ENCODE measurements around the gene SPDEF. TPM values are rescaled to one million over a fixed set of nuclear protein-coding genes. Genes with fewer than 3 reads are reported as not detected.

SPDEF gene
- total RNA-seq, 1 experiment from 2014 or later = not detected

GRCh38 chr6:34600796-34601195, 44.7 kb upstream of the SPDEF start:
- Mint-ChIP-seq H3K4me1 (ENCODE audit: insufficient read depth, unreplicated experiment) (peaks cover 29% of the 10 kb centered on the region), H3K27me3 (ENCODE audit: insufficient read depth, unreplicated experiment) (no peaks in the 10 kb centered on the region), H3K4me3 (ENCODE audit: unreplicated experiment) (no peak overlapping the region), H3K27ac (ENCODE audit: low read depth, unreplicated experiment) (no peak overlapping the region), H3K36me3 (ENCODE audit: insufficient read depth, unreplicated experiment) (peaks cover 16% of the 10 kb centered on the region), H3K9me3 (ENCODE audit: unreplicated experiment) (no peaks in the 10 kb centered on the region)
- POLR2A ChIA-PET = interaction anchor here (1.3 kb wide), 1 partner anchor 175 kb away, joined by 4 read pairs; the partner anchor contains the start of gene RPS10
- intact Hi-C loops (cut with micrococcal nuclease) = no loop called here
- DNase-seq (ENCODE audit: unreplicated experiment) = no peak
- no TSS peak for BruUV-seq (replicated peaks)
- CTCF ChIA-PET = interaction anchor here (0.6 to 4.5 kb wide), 2 partner anchors 8 kb away, joined by 3 to 34 read pairs; no protein-coding TSS in a partner anchor
- TF ChIP-seq CTCF (IDR thresholded peaks at IDR 0.05; ENCODE audit: unreplicated experiment) = no peak

GRCh38 chr6:34600101-34600500, 44.0 kb upstream of the SPDEF start:
- Mint-ChIP-seq H3K36me3 (ENCODE audit: insufficient read depth, unreplicated experiment) (peaks cover 10% of the 10 kb centered on the region), H3K27me3 (ENCODE audit: insufficient read depth, unreplicated experiment) (no peaks in the 10 kb centered on the region), H3K4me3 (ENCODE audit: unreplicated experiment) (no peak overlapping the region), H3K27ac (ENCODE audit: low read depth, unreplicated experiment) (no peak overlapping the region), H3K4me1 (ENCODE audit: insufficient read depth, unreplicated experiment) (peaks cover 29% of the 10 kb centered on the region), H3K9me3 (ENCODE audit: unreplicated experiment) (no peaks in the 10 kb centered on the region)
- no peak for DNase-seq (ENCODE audit: unreplicated experiment)
- ChIA-PET CTCF (interaction anchor here (0.6 to 4.5 kb wide), 2 partner anchors 9 to 189 kb away, joined by 3 to 34 read pairs; no protein-coding TSS in a partner anchor), POLR2A (no interaction called here)
- BruUV-seq (replicated peaks) = no TSS peak
- no peak for TF ChIP-seq CTCF (IDR thresholded peaks at IDR 0.05; ENCODE audit: unreplicated experiment)
- intact Hi-C loops (cut with micrococcal nuclease) = no loop called here

GRCh38 chr6:34598712-34599111, 42.6 kb upstream of the SPDEF start:
- intact Hi-C loops (cut with micrococcal nuclease) = no loop called here
- peaks cover 29% of the 10 kb centered on the region for H3K4me1 Mint-ChIP-seq (ENCODE audit: insufficient read depth, unreplicated experiment)
- H3K4me3 Mint-ChIP-seq (ENCODE audit: unreplicated experiment) = no peak overlapping the region
- TF ChIP-seq CTCF (IDR thresholded peaks at IDR 0.05; ENCODE audit: unreplicated experiment) = no peak
- peaks cover 8% of the 10 kb centered on the region for H3K36me3 Mint-ChIP-seq (ENCODE audit: insufficient read depth, unreplicated experiment)
- ChIA-PET CTCF (interaction anchor here (0.6 to 4.5 kb wide), 3 partner anchors 10 to 189 kb away, joined by 3 to 34 read pairs (median 3); no protein-coding TSS in a partner anchor), POLR2A (interaction anchor here (1.1 to 1.2 kb wide), 2 partner anchors 10 to 20 kb away, joined by 3 to 5 read pairs; no protein-coding TSS in a partner anchor)
- H3K27ac Mint-ChIP-seq (ENCODE audit: low read depth, unreplicated experiment) = no peak overlapping the region
- no peaks in the 10 kb centered on the region for H3K27me3 Mint-ChIP-seq (ENCODE audit: insufficient read depth, unreplicated experiment)
- no peaks in the 10 kb centered on the region for H3K9me3 Mint-ChIP-seq (ENCODE audit: unreplicated experiment)
- DNase-seq (ENCODE audit: unreplicated experiment) = no peak
- BruUV-seq (replicated peaks) = no TSS peak

GRCh38 chr6:34597605-34598353, 41.6 kb upstream of the SPDEF start:
- no peak for TF ChIP-seq CTCF (IDR thresholded peaks at IDR 0.05; ENCODE audit: unreplicated experiment)
- no peak for DNase-seq (ENCODE audit: unreplicated experiment)
- no peak overlapping the region for H3K4me3 Mint-ChIP-seq (ENCODE audit: unreplicated experiment)
- H3K27ac Mint-ChIP-seq (ENCODE audit: low read depth, unreplicated experiment) = peak overlapping the region; percentile 3
- ChIA-PET POLR2A (interaction anchor here (0.8 to 1.4 kb wide), 5 partner anchors 11 to 21 kb away, joined by 3 to 5 read pairs (median 3); no protein-coding TSS in a partner anchor), CTCF (interaction anchor here (0.6 to 4.5 kb wide), 3 partner anchors 11 to 188 kb away, joined by 3 to 34 read pairs (median 3); no protein-coding TSS in a partner anchor)
- no TSS peak for BruUV-seq (replicated peaks)
- peaks cover 12% of the 10 kb centered on the region for H3K36me3 Mint-ChIP-seq (ENCODE audit: insufficient read depth, unreplicated experiment)
- H3K27me3 Mint-ChIP-seq (ENCODE audit: insufficient read depth, unreplicated experiment) = no peaks in the 10 kb centered on the region
- intact Hi-C loops (cut with micrococcal nuclease) = no loop called here
- no peaks in the 10 kb centered on the region for H3K9me3 Mint-ChIP-seq (ENCODE audit: unreplicated experiment)
- H3K4me1 Mint-ChIP-seq (ENCODE audit: insufficient read depth, unreplicated experiment) = peaks cover 29% of the 10 kb centered on the region

All from MCF 10A (cell line).